ENCODE results near the gene TYMS. TPM values are rescaled to one million over a fixed set of nuclear protein-coding genes. Genes with fewer than 3 reads are reported as not detected.

TYMS gene
- total RNA-seq, 2 experiments from 2014 or later = 90.7 to 196 TPM

GRCh38 chr18:711310-711656 is 53.8 kb downstream of the TYMS start:
- ChIA-PET CTCF (ENCODE audit: unreplicated experiment) (no interaction called here), POLR2A (interaction anchor here (0.5 kb wide), 1 partner anchor 95 kb away, joined by 3 read pairs; no protein-coding TSS in a partner anchor)
- Histone ChIP-seq H3K4me2 (ENCODE audit: low read length) (peak overlapping the region; percentile 74), H3K9me2 (ENCODE audit: insufficient read depth, low read length) (no peaks in the 10 kb centered on the region), H3K79me2 (ENCODE audit: insufficient read depth, low read depth, low read length) (peaks cover 8% of the 10 kb centered on the region; the same call in 1 of the 2 replicates), H4K20me1 (ENCODE audit: insufficient read depth, low read length) (no peaks in the 10 kb centered on the region), H3K27ac (ENCODE audit: low read depth, low read length, poor library complexity, severe bottlenecking) (no peak overlapping the region), H2AFZ (ENCODE audit: low read length) (peak overlapping the region; percentile 57; the same call in 1 of the 2 replicates), H3K9me3 (ENCODE audit: low read length) (no peaks in the 10 kb centered on the region), H3K4me3 (ENCODE audit: low read depth, low read length, poor library complexity, severe bottlenecking) (peak overlapping the region; percentile 73), H3K36me3 (ENCODE audit: insufficient read depth, low read length) (peaks cover 12% of the 10 kb centered on the region), H3K4me1 (ENCODE audit: insufficient read depth, low read length, poor library complexity, severe bottlenecking) (no peaks in the 10 kb centered on the region)
- TF ChIP-seq EZH2phosphoT487 (IDR thresholded peaks at IDR 0.05; ENCODE audit: borderline replicate concordance, low read depth, low read length) = no peak
- no TSS peak for BruUV-seq (replicated peaks)
- intact Hi-C loops (cut with micrococcal nuclease; ENCODE audit: unreplicated experiment) = loop anchor here (5.0 kb wide), 1 partner anchor 54 kb away; the partner anchor contains the start of gene TYMS
- no peak for DNase-seq (ENCODE audit: low spot score)

- Histone ChIP-seq H3K4me2 (ENCODE audit: low read length) (peak overlapping the region; percentile 74), H3K4me1 (ENCODE audit: insufficient read depth, low read length, poor library complexity, severe bottlenecking) (no peaks in the 10 kb centered on the region), H3K36me3 (ENCODE audit: insufficient read depth, low read length) (peaks cover 12% of the 10 kb centered on the region), H3K4me3 (ENCODE audit: low read depth, low read length, poor library complexity, severe bottlenecking) (peak overlapping the region; percentile 73), H3K9me2 (ENCODE audit: insufficient read depth, low read length) (no peaks in the 10 kb centered on the region), H4K20me1 (ENCODE audit: insufficient read depth, low read length) (no peaks in the 10 kb centered on the region), H3K27ac (ENCODE audit: low read depth, low read length, poor library complexity, severe bottlenecking) (peak overlapping the region; percentile 45), H3K9me3 (ENCODE audit: low read length) (no peaks in the 10 kb centered on the region), H2AFZ (ENCODE audit: low read length) (peak overlapping the region; percentile 57), H3K79me2 (ENCODE audit: insufficient read depth, low read depth, low read length) (peaks cover 8% of the 10 kb centered on the region; the same call in 1 of the 2 replicates)
- intact Hi-C loops (cut with micrococcal nuclease; ENCODE audit: unreplicated experiment) = loop anchor here (5.0 kb wide), 1 partner anchor 55 kb away; the partner anchor contains the start of gene TYMS
- peak; percentile 68 for DNase-seq (ENCODE audit: low spot score)
- TF ChIP-seq EZH2phosphoT487 (IDR thresholded peaks at IDR 0.05; ENCODE audit: borderline replicate concordance, low read depth, low read length) (no peak), CTCF (conservative IDR thresholded peaks at IDR 0.05; ENCODE audit: low read length) (0 out of 2 replicates have a peak, but pooled peaks have one; percentile 44)
- ChIA-PET POLR2A (no interaction called here), CTCF (ENCODE audit: unreplicated experiment) (no interaction called here)
- no TSS peak for BruUV-seq (replicated peaks)
Measured at GRCh38 chr18:711657-712400, 54.4 kb downstream of the TYMS start.

DNA sequence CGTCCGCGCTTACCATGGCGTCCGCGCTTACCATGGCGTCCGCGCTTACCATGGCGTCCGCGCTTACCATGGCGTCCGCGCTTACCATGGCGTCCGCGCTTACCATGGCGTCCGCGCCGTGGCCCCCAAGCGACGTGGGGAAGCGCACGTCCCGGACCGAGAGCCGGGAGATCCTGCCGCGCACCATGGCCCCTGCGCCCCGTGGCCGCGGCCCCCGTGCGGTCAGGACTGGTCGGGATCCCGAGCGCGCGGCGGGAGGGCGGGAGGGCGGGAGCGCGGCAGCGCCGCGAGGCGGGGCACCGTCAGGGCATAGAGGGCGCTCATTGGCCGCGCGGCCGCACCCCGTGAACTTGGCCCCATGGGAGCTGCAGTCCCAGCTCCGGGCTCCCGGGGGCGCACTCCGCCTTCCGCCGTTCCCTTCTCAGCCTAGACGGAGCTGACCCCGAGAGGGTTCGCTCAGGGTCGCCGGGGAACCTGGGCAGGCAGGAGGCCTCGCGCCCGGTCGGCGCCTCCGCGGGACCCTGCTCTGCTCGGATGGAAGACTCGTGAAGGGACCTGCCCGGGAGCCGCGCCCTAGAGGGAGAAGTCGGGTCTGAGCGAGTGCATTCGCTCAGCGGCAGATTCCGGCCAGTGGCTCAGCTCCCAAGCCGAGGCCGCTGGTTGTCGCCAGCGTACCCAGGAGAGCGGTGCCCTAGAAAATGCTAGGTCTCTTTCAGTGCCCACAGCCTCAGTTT is 55.1 kb downstream of the TYMS start, which contains the start of gene ENOSF1:
Gene ENOSF1, minus strand, starts transcription at position 230 of the 734 bp plus-strand sequence. Its CDS starts 43 bp downstream, at position 187.
- Histone ChIP-seq H3K36me3 (ENCODE audit: insufficient read depth, low read length) (peaks cover 12% of the 10 kb centered on the region), H3K4me1 (ENCODE audit: insufficient read depth, low read length, poor library complexity, severe bottlenecking) (no peaks in the 10 kb centered on the region), H3K9me3 (ENCODE audit: low read length) (no peaks in the 10 kb centered on the region), H3K4me2 (ENCODE audit: low read length) (peak within 1 kb of the TSS; percentile 74), H3K4me3 (ENCODE audit: low read depth, low read length, poor library complexity, severe bottlenecking) (peak within 1 kb of the TSS; percentile 73), H2AFZ (ENCODE audit: low read length) (peak within 1 kb of the TSS; percentile 57), H3K79me2 (ENCODE audit: insufficient read depth, low read depth, low read length) (peaks cover 8% of the 10 kb centered on the region; the same call in 1 of the 2 replicates), H3K9me2 (ENCODE audit: insufficient read depth, low read length) (no peaks in the 10 kb centered on the region), H4K20me1 (ENCODE audit: insufficient read depth, low read length) (no peaks in the 10 kb centered on the region), H3K27ac (ENCODE audit: low read depth, low read length, poor library complexity, severe bottlenecking) (peak within 1 kb of the TSS; percentile 45)
- ChIA-PET CTCF (ENCODE audit: unreplicated experiment) (no interaction called here), POLR2A (interaction anchor here (0.6 kb wide), 1 partner anchor 208 kb away, joined by 4 read pairs; no protein-coding TSS in a partner anchor)
- intact Hi-C loops (cut with micrococcal nuclease; ENCODE audit: unreplicated experiment) = loop anchor here (5.0 kb wide), 1 partner anchor 55 kb away; the partner anchor contains the start of gene TYMS
- peak; percentile 78 for DNase-seq (ENCODE audit: low spot score)
- no TSS peak for BruUV-seq (replicated peaks)
- peak; percentile 58 for TF ChIP-seq CTCF (conservative IDR thresholded peaks at IDR 0.05; ENCODE audit: low read length)
- TF ChIP-seq EZH2phosphoT487 (IDR thresholded peaks at IDR 0.05; ENCODE audit: borderline replicate concordance, low read depth, low read length) = no peak

All from OCI-LY7 (cell line).